Fibroblast of lung (primary cell): ENCODE results near the gene WEE2.

Source experiments
- EZH2 ChIP-seq: IDR thresholded peaks from 2 replicates; pipeline ENCODE4 v1.5.1; 2012; ENCODE audit warnings: low read length, control low read depth, mild to moderate bottlenecking; ENCODE audit errors: missing control alignments
- TF ChIP-seq, protein P1 (sequence below), 2 donors: IDR thresholded peaks in 1 of 2; conservative IDR thresholded peaks in 1 of 2; 1 replicate in 1 of 2; 2 replicates in 1 of 2; pipeline ENCODE4 v1.5.1; 2011 to 2012; ENCODE audit warnings: low read length in 2 of 2, control low read depth in 1 of 2, inconsistent platforms in 1 of 2, low read depth in 1 of 2, mild to moderate bottlenecking in 1 of 2

DNA sequence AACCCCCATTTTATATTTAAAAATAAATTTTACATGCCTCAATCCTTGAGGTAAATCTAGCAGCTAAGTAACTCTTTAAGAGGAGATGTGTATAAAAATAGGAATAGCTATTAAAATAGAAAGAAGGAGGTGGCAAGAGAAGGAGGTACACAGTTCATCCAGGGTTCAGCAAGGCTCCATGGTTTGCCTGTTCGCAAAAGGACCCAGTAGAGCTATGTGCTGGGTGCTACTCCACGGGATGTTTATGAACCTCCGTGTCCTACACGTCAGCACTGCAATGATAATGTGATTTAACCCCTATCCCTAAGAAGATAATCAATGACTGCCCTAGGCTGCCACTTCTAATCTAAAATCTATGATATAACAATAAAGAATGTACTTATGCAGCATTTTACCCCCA, 5.3 kb upstream of the WEE2 start:
- TF ChIP-seq, protein P1, sequence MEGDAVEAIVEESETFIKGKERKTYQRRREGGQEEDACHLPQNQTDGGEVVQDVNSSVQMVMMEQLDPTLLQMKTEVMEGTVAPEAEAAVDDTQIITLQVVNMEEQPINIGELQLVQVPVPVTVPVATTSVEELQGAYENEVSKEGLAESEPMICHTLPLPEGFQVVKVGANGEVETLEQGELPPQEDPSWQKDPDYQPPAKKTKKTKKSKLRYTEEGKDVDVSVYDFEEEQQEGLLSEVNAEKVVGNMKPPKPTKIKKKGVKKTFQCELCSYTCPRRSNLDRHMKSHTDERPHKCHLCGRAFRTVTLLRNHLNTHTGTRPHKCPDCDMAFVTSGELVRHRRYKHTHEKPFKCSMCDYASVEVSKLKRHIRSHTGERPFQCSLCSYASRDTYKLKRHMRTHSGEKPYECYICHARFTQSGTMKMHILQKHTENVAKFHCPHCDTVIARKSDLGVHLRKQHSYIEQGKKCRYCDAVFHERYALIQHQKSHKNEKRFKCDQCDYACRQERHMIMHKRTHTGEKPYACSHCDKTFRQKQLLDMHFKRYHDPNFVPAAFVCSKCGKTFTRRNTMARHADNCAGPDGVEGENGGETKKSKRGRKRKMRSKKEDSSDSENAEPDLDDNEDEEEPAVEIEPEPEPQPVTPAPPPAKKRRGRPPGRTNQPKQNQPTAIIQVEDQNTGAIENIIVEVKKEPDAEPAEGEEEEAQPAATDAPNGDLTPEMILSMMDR (conservative IDR thresholded peaks at IDR 0.05 in 1 of 2, IDR thresholded peaks at IDR 0.05 in 1 of 2; ENCODE audit: low read depth in 1 of 2, low read length in 2 of 2): no peak
- no peak for TF ChIP-seq EZH2
